HepG2 (cell line): Measurements from ENCODE around the gene AP2S1. TPM values are rescaled to one million over a fixed set of nuclear protein-coding genes. Genes with fewer than 3 reads are reported as not detected.

Experiments
- ARHGAP35 ChIP-seq: sonication (generic); formaldehyde crosslinking; IDR thresholded peaks from 2 replicates; pipeline ENCODE4 v1.9.0; 2022; ENCODE audit warnings: mild to moderate bottlenecking, inconsistent platforms, moderate library complexity, missing genetic modification reagents, borderline replicate concordance
- CBX1 ChIP-seq: IDR thresholded peaks from one replicate; pipeline ENCODE4 v1.6.1; 2016; ENCODE audit warnings: antibody characterized with exemption, low read depth
- FOSL2 ChIP-seq: sonication (generic); formaldehyde crosslinking; IDR thresholded peaks from 2 replicates; pipeline ENCODE4 v1.4.0; 2020; ENCODE audit warnings: missing genetic modification reagents
- HES4 ChIP-seq: sonication (generic); formaldehyde crosslinking; IDR thresholded peaks from 2 replicates; pipeline ENCODE4 v1.9.0; 2021; ENCODE audit warnings: mild to moderate bottlenecking, missing genetic modification reagents, borderline replicate concordance
- KLF12 ChIP-seq: sonication (generic); formaldehyde crosslinking; IDR thresholded peaks from 2 replicates; pipeline ENCODE4 v1.4.0; 2020; ENCODE audit warnings: missing genetic modification reagents, borderline replicate concordance
- MEIS2 ChIP-seq: sonication (generic); formaldehyde crosslinking; IDR thresholded peaks from 2 replicates; pipeline ENCODE4 v1.9.0; 2021; ENCODE audit warnings: mild to moderate bottlenecking, missing genetic modification reagents
- SMC3 ChIP-seq: IDR thresholded peaks from 2 replicates; pipeline ENCODE4 v1.6.1; 2011; ENCODE audit warnings: low read length, improper control_type of control experiment
- YY1 ChIP-seq: IDR thresholded peaks from 2 replicates; pipeline ENCODE4 v1.6.1; 2011; ENCODE audit warnings: low read length, low read depth, moderate library complexity, mild to moderate bottlenecking; ENCODE audit not compliant: insufficient read depth, insufficient replicate concordance
- ZNF143 ChIP-seq: sonication (generic); formaldehyde crosslinking; IDR thresholded peaks from 2 replicates; pipeline ENCODE4 v1.4.0; 2020; ENCODE audit warnings: missing genetic modification reagents
- ZNF235 ChIP-seq: sonication (generic); formaldehyde crosslinking; IDR thresholded peaks from 2 replicates; pipeline ENCODE4 v1.8.1; 2023; ENCODE audit warnings: mild to moderate bottlenecking, missing genetic modification reagents, borderline replicate concordance
- ZNF282 ChIP-seq: fragments of 450-650 bp; IDR thresholded peaks from 2 replicates; pipeline ENCODE4 v1.6.1; 2018; ENCODE audit not compliant: partially characterized antibody
- ZNF292 ChIP-seq: sonication (generic); formaldehyde crosslinking; IDR thresholded peaks from 2 replicates; pipeline ENCODE4 v1.8.1; 2022; ENCODE audit warnings: mild to moderate bottlenecking, low read depth, missing genetic modification reagents, borderline replicate concordance
- ZNF552 ChIP-seq: sonication (generic); formaldehyde crosslinking; IDR thresholded peaks from 2 replicates; pipeline ENCODE4 v1.9.0; 2022; ENCODE audit warnings: missing genetic modification reagents, mild to moderate bottlenecking, borderline replicate concordance
- ZNF776 ChIP-seq: sonication (generic); formaldehyde crosslinking; IDR thresholded peaks from 2 replicates; pipeline ENCODE4 v1.4.0; 2020; ENCODE audit warnings: mild to moderate bottlenecking, missing genetic modification reagents
- ZSCAN31 ChIP-seq: sonication (generic); formaldehyde crosslinking; IDR thresholded peaks from 2 replicates; pipeline ENCODE4 v1.5.0; 2020; ENCODE audit warnings: low read depth, mild to moderate bottlenecking, missing genetic modification reagents
- polyA plus RNA-seq, 8 experiments: library from polyadenylated mRNA; depleted of rRNA in 3 of 8; stranded (reverse) in 7 of 8; unstranded in 1 of 8; fragments of >200 nt; fragmentation: Illumina TruSeq in 4 of 8; extraction: Trizol in 4 of 8; gene quantifications; 2 replicates each; pipeline versions ENCODE4 v1.2.1 to v1.2.3, GENCODE V29; 2011 to 2016; ENCODE audit warnings: low read depth in 4 of 8, missing spikeins in 1 of 8, mixed read lengths in 1 of 8; ENCODE audit not compliant: insufficient read depth in 1 of 8
- total RNA-seq, 5 experiments: library from RNA; depleted of rRNA; stranded (reverse); fragments of >200 nt; fragmentation: Illumina TruSeq; extraction: Trizol; gene quantifications; 2 replicates each; pipeline ENCODE4 v1.2.3, GENCODE V29; 2016; ENCODE audit warnings: low read depth in 1 of 5
- TF ChIP-seq, protein P1 (sequence below): sonication (generic); formaldehyde crosslinking; IDR thresholded peaks from 2 replicates; pipeline ENCODE4 v1.4.0; 2020; ENCODE audit warnings: missing genetic modification reagents, mild to moderate bottlenecking, borderline replicate concordance
- TF ChIP-seq, protein P2 (sequence below): sonication (generic); formaldehyde crosslinking; IDR thresholded peaks from 2 replicates; pipeline ENCODE4; 2020; ENCODE audit warnings: missing genetic modification reagents, mild to moderate bottlenecking, borderline replicate concordance
- TF ChIP-seq, protein P3 (sequence below): sonication (generic); formaldehyde crosslinking; conservative IDR thresholded peaks from 2 replicates; pipeline ENCODE4 v1.8.0; 2022; ENCODE audit warnings: missing genetic modification reagents
- TF ChIP-seq, protein P4 (sequence below): sonication (generic); formaldehyde crosslinking; IDR thresholded peaks from 2 replicates; pipeline ENCODE4 v1.9.0; 2022; ENCODE audit warnings: missing genetic modification reagents, mild to moderate bottlenecking, borderline replicate concordance

The AP2S1 gene
- total and polyA plus RNA-seq, 2 of the 13 experiments (the other 11 are each of a cell fraction or from before 2014, with no cell fraction given) = 45.2 to 86.1 TPM

DNA sequence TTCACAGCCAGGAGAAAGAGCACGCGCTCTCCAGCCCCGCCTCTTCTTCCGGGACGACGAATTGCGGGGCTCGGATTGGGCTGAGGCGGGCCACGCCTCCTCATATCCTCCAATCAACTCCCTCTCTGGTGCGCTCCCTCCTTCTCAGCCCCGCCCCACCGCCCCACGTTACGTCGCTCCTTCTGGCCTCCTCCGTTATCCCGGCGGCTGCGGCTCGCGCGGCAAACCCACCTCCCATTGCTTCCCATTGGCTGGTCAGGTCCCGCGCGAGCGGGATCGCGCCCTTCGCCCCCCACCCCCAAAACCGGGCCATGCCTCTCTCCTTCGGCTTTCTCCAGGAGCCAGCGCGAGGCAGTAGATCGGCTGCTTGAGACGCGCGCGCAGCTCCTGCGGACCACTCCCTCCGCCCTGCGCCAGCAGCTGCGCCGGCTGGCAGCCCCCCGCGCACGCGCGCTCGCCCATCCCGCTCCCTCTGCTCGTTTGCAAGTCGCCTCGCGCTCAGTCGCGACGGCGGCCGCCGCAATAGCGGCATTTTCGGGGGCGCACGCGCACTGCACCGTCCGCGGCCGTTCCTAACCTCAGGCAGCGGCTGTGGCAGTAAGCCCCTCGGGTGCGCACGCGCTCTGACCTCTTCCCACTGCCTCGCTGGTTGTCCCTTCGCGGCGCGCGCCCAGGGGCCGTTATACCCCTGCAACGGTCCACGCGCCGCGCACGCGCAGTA lies 9.6 kb upstream of the AP2S1 start (continued):
- TF ChIP-seq ARHGAP35 (CRISPR knock-in tag) (0 out of 2 replicates have a peak, but pooled peaks have one; percentile 41), ZSCAN31 (peak; percentile 81; the same call in 1 of the 2 replicates), YY1 (peak; percentile 2), CBX1 (peak; percentile 60), ZNF292 (CRISPR knock-in tag) (no peak), SMC3 (no peak), KLF12 (CRISPR knock-in tag) (peak; percentile 61; the same call in 1 of the 2 replicates), ZNF235 (CRISPR knock-in tag) (peak; percentile 45; the same call in 1 of the 2 replicates), ZNF776 (CRISPR knock-in tag) (peak; percentile 80; the same call in 1 of the 2 replicates), FOSL2 (no peak), HES4 (peak; percentile 11; the same call in 1 of the 2 replicates), ZNF282 (no peak), MEIS2 (CRISPR knock-in tag) (0 out of 2 replicates have a peak, but pooled peaks have one; percentile 42), ZNF552 (CRISPR knock-in tag) (peak; percentile 51; the same call in 1 of the 2 replicates), ZNF143 (peak; percentile 22; the same call in 1 of the 2 replicates)
- TF ChIP-seq, protein P1, sequence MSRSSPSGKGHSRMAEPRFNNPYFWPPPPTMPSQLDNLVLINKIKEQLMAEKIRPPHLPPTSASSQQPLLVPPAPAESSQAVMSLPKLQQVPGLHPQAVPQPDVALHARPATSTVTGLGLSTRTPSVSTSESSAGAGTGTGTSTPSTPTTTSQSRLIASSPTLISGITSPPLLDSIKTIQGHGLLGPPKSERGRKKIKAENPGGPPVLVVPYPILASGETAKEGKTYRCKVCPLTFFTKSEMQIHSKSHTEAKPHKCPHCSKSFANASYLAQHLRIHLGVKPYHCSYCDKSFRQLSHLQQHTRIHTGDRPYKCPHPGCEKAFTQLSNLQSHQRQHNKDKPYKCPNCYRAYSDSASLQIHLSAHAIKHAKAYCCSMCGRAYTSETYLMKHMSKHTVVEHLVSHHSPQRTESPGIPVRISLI (CRISPR knock-in tag) = peak; percentile 63; the same call in 1 of the 2 replicates
- TF ChIP-seq, protein P2, sequence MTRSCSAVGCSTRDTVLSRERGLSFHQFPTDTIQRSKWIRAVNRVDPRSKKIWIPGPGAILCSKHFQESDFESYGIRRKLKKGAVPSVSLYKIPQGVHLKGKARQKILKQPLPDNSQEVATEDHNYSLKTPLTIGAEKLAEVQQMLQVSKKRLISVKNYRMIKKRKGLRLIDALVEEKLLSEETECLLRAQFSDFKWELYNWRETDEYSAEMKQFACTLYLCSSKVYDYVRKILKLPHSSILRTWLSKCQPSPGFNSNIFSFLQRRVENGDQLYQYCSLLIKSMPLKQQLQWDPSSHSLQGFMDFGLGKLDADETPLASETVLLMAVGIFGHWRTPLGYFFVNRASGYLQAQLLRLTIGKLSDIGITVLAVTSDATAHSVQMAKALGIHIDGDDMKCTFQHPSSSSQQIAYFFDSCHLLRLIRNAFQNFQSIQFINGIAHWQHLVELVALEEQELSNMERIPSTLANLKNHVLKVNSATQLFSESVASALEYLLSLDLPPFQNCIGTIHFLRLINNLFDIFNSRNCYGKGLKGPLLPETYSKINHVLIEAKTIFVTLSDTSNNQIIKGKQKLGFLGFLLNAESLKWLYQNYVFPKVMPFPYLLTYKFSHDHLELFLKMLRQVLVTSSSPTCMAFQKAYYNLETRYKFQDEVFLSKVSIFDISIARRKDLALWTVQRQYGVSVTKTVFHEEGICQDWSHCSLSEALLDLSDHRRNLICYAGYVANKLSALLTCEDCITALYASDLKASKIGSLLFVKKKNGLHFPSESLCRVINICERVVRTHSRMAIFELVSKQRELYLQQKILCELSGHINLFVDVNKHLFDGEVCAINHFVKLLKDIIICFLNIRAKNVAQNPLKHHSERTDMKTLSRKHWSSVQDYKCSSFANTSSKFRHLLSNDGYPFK (CRISPR knock-in tag) = peak; percentile 47; the same call in 1 of the 2 replicates
- TF ChIP-seq, protein P3, sequence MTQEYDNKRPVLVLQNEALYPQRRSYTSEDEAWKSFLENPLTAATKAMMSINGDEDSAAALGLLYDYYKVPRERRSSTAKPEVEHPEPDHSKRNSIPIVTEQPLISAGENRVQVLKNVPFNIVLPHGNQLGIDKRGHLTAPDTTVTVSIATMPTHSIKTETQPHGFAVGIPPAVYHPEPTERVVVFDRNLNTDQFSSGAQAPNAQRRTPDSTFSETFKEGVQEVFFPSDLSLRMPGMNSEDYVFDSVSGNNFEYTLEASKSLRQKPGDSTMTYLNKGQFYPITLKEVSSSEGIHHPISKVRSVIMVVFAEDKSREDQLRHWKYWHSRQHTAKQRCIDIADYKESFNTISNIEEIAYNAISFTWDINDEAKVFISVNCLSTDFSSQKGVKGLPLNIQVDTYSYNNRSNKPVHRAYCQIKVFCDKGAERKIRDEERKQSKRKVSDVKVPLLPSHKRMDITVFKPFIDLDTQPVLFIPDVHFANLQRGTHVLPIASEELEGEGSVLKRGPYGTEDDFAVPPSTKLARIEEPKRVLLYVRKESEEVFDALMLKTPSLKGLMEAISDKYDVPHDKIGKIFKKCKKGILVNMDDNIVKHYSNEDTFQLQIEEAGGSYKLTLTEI (CRISPR knock-in tag) = no peak
- TF ChIP-seq, protein P4, sequence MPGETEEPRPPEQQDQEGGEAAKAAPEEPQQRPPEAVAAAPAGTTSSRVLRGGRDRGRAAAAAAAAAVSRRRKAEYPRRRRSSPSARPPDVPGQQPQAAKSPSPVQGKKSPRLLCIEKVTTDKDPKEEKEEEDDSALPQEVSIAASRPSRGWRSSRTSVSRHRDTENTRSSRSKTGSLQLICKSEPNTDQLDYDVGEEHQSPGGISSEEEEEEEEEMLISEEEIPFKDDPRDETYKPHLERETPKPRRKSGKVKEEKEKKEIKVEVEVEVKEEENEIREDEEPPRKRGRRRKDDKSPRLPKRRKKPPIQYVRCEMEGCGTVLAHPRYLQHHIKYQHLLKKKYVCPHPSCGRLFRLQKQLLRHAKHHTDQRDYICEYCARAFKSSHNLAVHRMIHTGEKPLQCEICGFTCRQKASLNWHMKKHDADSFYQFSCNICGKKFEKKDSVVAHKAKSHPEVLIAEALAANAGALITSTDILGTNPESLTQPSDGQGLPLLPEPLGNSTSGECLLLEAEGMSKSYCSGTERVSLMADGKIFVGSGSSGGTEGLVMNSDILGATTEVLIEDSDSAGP (CRISPR knock-in tag) = peak; percentile 88
